OCI-LY1 (cell line): ENCODE measurements around the gene SOCS4.
"Not testable (repeated sequence)": the region's sequence is repeated elsewhere in the genome, so short reads cannot be mapped to it uniquely, and the experiment has no call there.

Experiments
- H2AFZ ChIP-seq: fragments of 200-600 bp; sonication (generic), shearing (Covaris generic); 2 replicates; pipeline ENCODE4 v1.6.0; 2014; ENCODE audit warnings: antibody characterized with exemption, mild to moderate bottlenecking, low read length
- H3F3A ChIP-seq: fragments of 200-600 bp; sonication (generic), shearing (Covaris generic); 2 replicates; pipeline ENCODE4 v1.6.0; 2014; ENCODE audit warnings: mild to moderate bottlenecking, antibody characterized with exemption, low read length, moderate library complexity; ENCODE audit not compliant: insufficient read depth
- H3K27ac ChIP-seq: fragments of 200-600 bp; sonication (generic); 2 replicates; pipeline ENCODE4 v1.5.1; 2014; ENCODE audit warnings: low read length, mixed run types, mild to moderate bottlenecking, low read depth; ENCODE audit not compliant: poor library complexity, severe bottlenecking
- H3K27me3 ChIP-seq: fragments of 200-600 bp; sonication (generic); 2 replicates; pipeline ENCODE4 v1.6.0; 2014; ENCODE audit warnings: antibody characterized with exemption, mild to moderate bottlenecking, low read length, moderate library complexity; ENCODE audit not compliant: insufficient read depth
- H3K36me3 ChIP-seq: fragments of 200-600 bp; sonication (generic); 2 replicates; pipeline ENCODE4 v1.6.1; 2014; ENCODE audit warnings: mild to moderate bottlenecking, antibody characterized with exemption, low read length, moderate library complexity, mixed read lengths; ENCODE audit not compliant: insufficient read depth
- H3K4me1 ChIP-seq: fragments of 200-600 bp; sonication (generic); 2 replicates; pipeline ENCODE4 v1.5.1; 2014; ENCODE audit warnings: mild to moderate bottlenecking, low read length, moderate library complexity; ENCODE audit not compliant: insufficient read depth, severe bottlenecking
- H3K4me2 ChIP-seq: fragments of 200-600 bp; sonication (generic), shearing (Covaris generic); 2 replicates; pipeline ENCODE4 v1.6.1; 2014; ENCODE audit warnings: low read length
- H3K4me3 ChIP-seq: fragments of 200-600 bp; sonication (generic); 2 replicates; pipeline ENCODE4 v1.5.1; 2014; ENCODE audit warnings: low read length, low read depth, mild to moderate bottlenecking, mixed read lengths; ENCODE audit not compliant: poor library complexity, severe bottlenecking
- H3K79me2 ChIP-seq: fragments of 200-600 bp; shearing (Covaris generic); 2 replicates; pipeline ENCODE4 v1.6.1; 2016; ENCODE audit warnings: mixed run types, low read length, mixed read lengths; ENCODE audit not compliant: insufficient read depth
- H3K9ac ChIP-seq: fragments of 200-600 bp; sonication (generic), shearing (Covaris generic); 2 replicates; pipeline ENCODE4 v1.6.1; 2014; ENCODE audit warnings: mild to moderate bottlenecking, low read length, mixed read lengths
- H3K9me2 ChIP-seq: fragments of 200-600 bp; sonication (generic), shearing (Covaris generic); 2 replicates; pipeline ENCODE4 v1.6.1; 2014; ENCODE audit warnings: low read depth, mild to moderate bottlenecking, low read length, mixed read lengths
- H3K9me3 ChIP-seq: fragments of 200-600 bp; shearing (Covaris generic); 2 replicates; pipeline ENCODE4 v1.6.1; 2014; ENCODE audit warnings: low read length, mixed read lengths
- H4K20me1 ChIP-seq: fragments of 200-600 bp; sonication (generic), shearing (Covaris generic); 2 replicates; pipeline ENCODE4 v1.6.0; 2016; ENCODE audit warnings: mild to moderate bottlenecking, low read length; ENCODE audit not compliant: insufficient read depth
- CTCF ChIP-seq: fragments of 200-600 bp; sonication (generic), shearing (Covaris generic); IDR thresholded peaks from 2 replicates; pipeline ENCODE4 v1.5.1; 2017; ENCODE audit warnings: mild to moderate bottlenecking, antibody characterized with exemption, low read length, moderate library complexity, mixed read lengths
- EZH2 ChIP-seq: fragments of 200-600 bp; sonication (generic), shearing (Covaris generic); IDR thresholded peaks from 2 replicates; pipeline ENCODE4 v1.8.0; 2017; ENCODE audit warnings: borderline replicate concordance, mixed run types, mild to moderate bottlenecking, antibody characterized with exemption, low read length, moderate library complexity, mixed read lengths

Gene SOCS4

GRCh38 chr14:55031190-55031589 lies 4.2 kb downstream of the SOCS4 start:
- peaks cover 36% of the 10 kb centered on the region for H3K4me1 ChIP-seq
- H3F3A ChIP-seq: no peaks in the 10 kb centered on the region
- H3K79me2 ChIP-seq: peaks cover 74% of the 10 kb centered on the region
- TF ChIP-seq CTCF (no peak), EZH2 (no peak)
- H3K36me3 ChIP-seq: peaks cover 44% of the 10 kb centered on the region
- no peaks in the 10 kb centered on the region for H3K27me3 ChIP-seq
- no peak overlapping the region for H3K9ac ChIP-seq
- H3K4me2 ChIP-seq: 0 out of 2 replicates have a peak overlapping the region, but pooled peaks have one; percentile 44
- H3K27ac ChIP-seq: no peak overlapping the region
- H4K20me1 ChIP-seq: no peaks in the 10 kb centered on the region
- no peaks in the 10 kb centered on the region for H3K9me3 ChIP-seq
- no peak overlapping the region for H3K4me3 ChIP-seq
- no peak overlapping the region for H2AFZ ChIP-seq
- H3K9me2 ChIP-seq: no peaks in the 10 kb centered on the region

GRCh38 chr14:55037995-55038394 lies 11.0 kb downstream of the SOCS4 start:
- not testable (repeated sequence) for H4K20me1 ChIP-seq, H2AFZ ChIP-seq, H3K27ac ChIP-seq, H3F3A ChIP-seq, H3K9me2 ChIP-seq, H3K9me3 ChIP-seq, H3K27me3 ChIP-seq, H3K4me1 ChIP-seq, H3K4me2 ChIP-seq, H3K9ac ChIP-seq, H3K4me3 ChIP-seq
- peaks cover 71% of the 10 kb centered on the region for H3K36me3 ChIP-seq
- peaks cover 11% of the 10 kb centered on the region for H3K79me2 ChIP-seq

GRCh38 chr14:55038708-55039107 lies 11.7 kb downstream of the SOCS4 start:
- H3K4me2 ChIP-seq: no peak overlapping the region

More at GRCh38 chr14:55038708-55039107, 11.7 kb downstream of the SOCS4 start:
- Histone ChIP-seq H3K4me3 (no peak overlapping the region), H3K27ac (no peak overlapping the region), H3F3A (no peaks in the 10 kb centered on the region), H2AFZ (no peak overlapping the region), H3K9ac (no peak overlapping the region), H4K20me1 (no peaks in the 10 kb centered on the region), H3K9me3 (no peaks in the 10 kb centered on the region), H3K9me2 (no peaks in the 10 kb centered on the region), H3K27me3 (no peaks in the 10 kb centered on the region), H3K4me1 (no peaks in the 10 kb centered on the region), H3K79me2 (peaks cover 5% of the 10 kb centered on the region), H3K36me3 (peaks cover 73% of the 10 kb centered on the region)
- TF ChIP-seq EZH2 (no peak), CTCF (no peak)
